A673 (cell line): ENCODE data around the gene MEFV. TPM values are rescaled to one million over a fixed set of nuclear protein-coding genes. Genes with fewer than 3 reads are reported as not detected.

ENCODE experiments used
- BruUV-seq: library from RNA; stranded (reverse); fragments of 400-500 nt; replicated peaks from 2 replicates; lab custom pipeline; 2021; lab: Mats Ljungman, UMichigan
- CTCF ChIA-PET: fragments of 300-600 bp; sonication (Branson Sonifier 250); formaldehyde crosslinking; loops from one replicate; lab custom pipeline; 2022; ENCODE audit warnings: antibody characterized with exemption; lab: Charles Lee
- POLR2A ChIA-PET: fragments of 300-600 bp; sonication (Branson Sonifier 250); formaldehyde crosslinking; loops from one replicate; lab custom pipeline; 2022; ENCODE audit warnings: antibody characterized with exemption; ENCODE audit not compliant: low non-redundant PET; lab: Charles Lee
- DNase-seq: peaks from one replicate; pipeline ENCODE4 v3.0.0-alpha.2; 2015; ENCODE audit warnings: low spot score
- H3K27ac ChIP-seq: fragments of 200-600 bp; sonication (generic); 2 replicates; pipeline ENCODE4 v1.5.1; 2016; ENCODE audit warnings: mixed run types, low read depth, mild to moderate bottlenecking, mixed read lengths, antibody characterized with exemption, low read length; ENCODE audit not compliant: poor library complexity, severe bottlenecking
- H3K27me3 ChIP-seq: fragments of 200-600 bp; sonication (generic); replicated peaks from 2 replicates; pipeline ENCODE4 v1.6.1; 2017; ENCODE audit warnings: mixed run types, low read depth, mild to moderate bottlenecking, mixed read lengths, antibody characterized with exemption, low read length; ENCODE audit not compliant: insufficient read depth, poor library complexity
- H3K36me3 ChIP-seq: fragments of 200-600 bp; sonication (generic); 2 replicates; pipeline ENCODE4 v1.6.1; 2016; ENCODE audit warnings: mixed run types, mild to moderate bottlenecking, mixed read lengths, antibody characterized with exemption, low read length; ENCODE audit not compliant: insufficient read depth, poor library complexity, severe bottlenecking
- H3K4me1 ChIP-seq: fragments of 200-600 bp; sonication (generic); 2 replicates; pipeline ENCODE4 v1.6.1; 2017; ENCODE audit warnings: mixed run types, mild to moderate bottlenecking, mixed read lengths, antibody characterized with exemption, low read length; ENCODE audit not compliant: insufficient read depth, poor library complexity, severe bottlenecking
- H3K4me3 ChIP-seq: fragments of 200-600 bp; sonication (generic); 2 replicates; pipeline ENCODE4 v1.5.1; 2016; ENCODE audit warnings: low read depth, mixed run types, mild to moderate bottlenecking, mixed read lengths, low read length; ENCODE audit not compliant: poor library complexity, severe bottlenecking
- H3K9me3 ChIP-seq: fragments of 200-600 bp; sonication (generic); 2 replicates; pipeline ENCODE4 v1.6.1; 2016; ENCODE audit warnings: mixed run types, low read depth, mild to moderate bottlenecking, mixed read lengths, antibody characterized with exemption, low read length; ENCODE audit not compliant: poor library complexity, severe bottlenecking
- CTCF ChIP-seq: fragments of 300-800, 200-600 bp; sonication (generic); conservative IDR thresholded peaks from 2 replicates; pipeline ENCODE4 v1.5.1; 2017; ENCODE audit warnings: low read depth, mild to moderate bottlenecking, antibody characterized with exemption, low read length, moderate library complexity, mixed read lengths
- EZH2 ChIP-seq: fragments of 200-600 bp; sonication (generic); IDR thresholded peaks from 2 replicates; pipeline ENCODE4 v1.6.1; 2017; ENCODE audit warnings: borderline replicate concordance, low read depth, mild to moderate bottlenecking, mixed read lengths, antibody characterized with exemption, low read length; ENCODE audit not compliant: poor library complexity, severe bottlenecking
- intact Hi-C: fragments of 100-400 bp; cut with micrococcal nuclease; formaldehyde crosslinking; loops from one replicate; pipeline ENCODE4 v1.10.0; 2022; ENCODE audit not compliant: unreplicated experiment
- total RNA-seq: library from RNA; stranded (reverse); gene quantifications from 2 replicates; pipeline ENCODE4 v1.2.3, GENCODE V29; 2021

MEFV gene
- total RNA-seq, 1 experiment from 2014 or later: not detected

DNA sequence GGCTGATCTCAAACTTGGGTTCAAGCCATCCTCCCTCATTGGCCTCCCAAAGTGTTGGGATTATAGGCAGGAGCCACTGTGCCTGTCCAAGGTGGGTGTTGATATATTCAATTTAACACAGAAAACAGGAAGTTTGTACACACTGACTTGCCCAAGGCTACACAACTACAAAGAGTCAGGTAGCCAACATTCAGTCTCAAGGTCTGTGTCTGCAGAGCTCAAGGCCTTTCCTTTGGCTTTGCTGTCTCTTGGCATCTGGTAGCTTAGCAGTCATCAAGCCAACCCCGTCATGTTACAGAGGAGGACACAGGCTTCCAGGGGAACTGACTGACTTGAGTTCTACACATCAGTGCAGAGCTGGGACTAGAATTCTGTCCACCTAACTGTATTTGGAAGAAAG, 11.9 kb upstream of the MEFV start:
- ChIA-PET CTCF (no interaction called here), POLR2A (no interaction called here)
- H3K4me1 ChIP-seq: no peaks in the 10 kb centered on the region
- no peak for DNase-seq
- intact Hi-C loops: loop anchor here (10.0 kb wide), 1 partner anchor 237 kb away; the partner anchor contains the start of gene CLUAP1
- H3K27me3 ChIP-seq: no peaks in the 10 kb centered on the region
- H3K4me3 ChIP-seq: no peak overlapping the region
- no peaks in the 10 kb centered on the region for H3K36me3 ChIP-seq
- TF ChIP-seq CTCF (no peak), EZH2 (no peak)
- no peak overlapping the region for H3K27ac ChIP-seq
- peaks cover 6% of the 10 kb centered on the region for H3K9me3 ChIP-seq
- BruUV-seq: no TSS peak

GRCh38 chr16:3266873-3267537, 10.6 kb upstream of the MEFV start:
- no peaks in the 10 kb centered on the region for H3K27me3 ChIP-seq
- POLR2A ChIA-PET: interaction anchor here (0.6 kb wide), 3 partner anchors 146 to 234 kb away, joined by 3 to 7 read pairs (median 3); no protein-coding TSS in a partner anchor
- no peak overlapping the region for H3K4me3 ChIP-seq
- intact Hi-C loops: loop anchor here (10.0 kb wide), 1 partner anchor 238 kb away; the partner anchor contains the start of gene CLUAP1
- TF ChIP-seq EZH2 (no peak), CTCF (peak; percentile 66)
- H3K4me1 ChIP-seq: no peaks in the 10 kb centered on the region
- H3K9me3 ChIP-seq: peaks cover 6% of the 10 kb centered on the region
- no peak overlapping the region for H3K27ac ChIP-seq
- no peaks in the 10 kb centered on the region for H3K36me3 ChIP-seq
- CTCF ChIA-PET: interaction anchor here (0.7 to 1.0 kb wide), 3 partner anchors 15 to 35 kb away, joined by 3 read pairs; partner anchors contain the start of gene ZNF200
- DNase-seq: peak; percentile 64
- no TSS peak for BruUV-seq

DNA sequence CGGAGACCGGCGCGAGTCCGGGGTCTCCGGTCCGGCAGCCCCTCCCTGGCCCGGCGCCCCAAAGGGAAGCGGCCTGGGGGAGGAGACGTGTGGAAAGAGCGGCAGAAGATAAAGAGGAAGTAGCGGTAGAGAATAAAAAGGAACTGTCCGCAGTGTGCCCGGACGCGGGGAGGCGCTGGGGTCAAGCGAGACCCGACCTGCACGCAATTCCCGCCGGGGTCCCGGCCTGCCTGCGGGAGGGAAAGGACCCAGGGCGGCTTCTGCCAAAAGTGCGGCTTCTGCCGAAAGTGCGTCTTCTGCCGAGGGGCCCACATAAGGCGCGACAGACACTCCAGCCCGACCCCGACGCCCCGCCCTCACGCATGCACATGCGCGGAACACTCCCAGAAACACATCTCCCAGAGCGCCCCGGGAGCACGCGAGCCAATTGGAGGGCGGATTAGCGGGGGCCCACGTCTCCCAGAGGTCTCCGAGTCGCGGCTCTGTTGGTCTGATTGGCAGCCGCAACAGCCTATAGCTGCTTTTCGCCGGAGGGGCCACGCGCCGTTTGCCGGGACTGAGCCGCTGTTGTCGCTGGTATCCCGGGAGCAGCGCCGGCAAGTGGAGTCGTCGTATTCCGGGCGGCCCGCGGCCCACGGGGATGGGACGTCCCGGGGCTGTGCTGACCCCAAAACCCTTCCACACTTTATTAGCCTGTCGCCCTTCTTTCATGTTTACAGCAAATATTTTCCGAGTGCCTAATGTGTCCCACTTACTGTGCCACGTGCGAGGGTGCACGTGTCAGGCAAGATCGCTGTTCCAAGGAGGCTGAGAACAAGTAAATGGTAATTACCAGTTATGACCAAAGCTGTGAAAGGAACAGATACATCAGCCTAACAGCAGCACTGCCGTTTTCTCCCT, 8.0 kb upstream of the MEFV start:
- CTCF ChIA-PET: interaction anchor here (0.6 kb wide), 1 partner anchor 307 kb away, joined by 4 read pairs; no protein-coding TSS in a partner anchor
- TF ChIP-seq EZH2 (no peak), CTCF (no peak)
- Histone ChIP-seq H3K4me3 (peak overlapping the region; percentile 65), H3K27ac (peak overlapping the region; percentile 80), H3K9me3 (peaks cover 6% of the 10 kb centered on the region), H3K36me3 (no peaks in the 10 kb centered on the region), H3K4me1 (no peaks in the 10 kb centered on the region), H3K27me3 (no peaks in the 10 kb centered on the region)
- peak; percentile 99 for DNase-seq
- intact Hi-C loops: loop anchor here (2.0 to 10.0 kb wide), 2 partner anchors 18 to 240 kb away; partner anchors contain the start of genes CLUAP1 and ZNF263
- TSS peak; percentile 91 for BruUV-seq
- POLR2A ChIA-PET: no interaction called here
